Stimulated activated CD4-positive, alpha-beta T cell treated with anti-CD3 and anti-CD28 coated beads, Interleukin-4, amount 100 ng/mL, for 1 hour (primary cell): ENCODE measurements around the gene TLR9.
A peak's percentile ranks its signal among the peaks of the same experiment; 100 is the strongest.

Experiments used
- DNase-seq: peaks from one replicate; pipeline ENCODE4 v3.0.0-alpha.2; 2020

TLR9 gene

GRCh38 chr3:52247409-52248164 lies 22.1 kb upstream of the TLR9 start:
- DNase-seq, result no peak

DNA sequence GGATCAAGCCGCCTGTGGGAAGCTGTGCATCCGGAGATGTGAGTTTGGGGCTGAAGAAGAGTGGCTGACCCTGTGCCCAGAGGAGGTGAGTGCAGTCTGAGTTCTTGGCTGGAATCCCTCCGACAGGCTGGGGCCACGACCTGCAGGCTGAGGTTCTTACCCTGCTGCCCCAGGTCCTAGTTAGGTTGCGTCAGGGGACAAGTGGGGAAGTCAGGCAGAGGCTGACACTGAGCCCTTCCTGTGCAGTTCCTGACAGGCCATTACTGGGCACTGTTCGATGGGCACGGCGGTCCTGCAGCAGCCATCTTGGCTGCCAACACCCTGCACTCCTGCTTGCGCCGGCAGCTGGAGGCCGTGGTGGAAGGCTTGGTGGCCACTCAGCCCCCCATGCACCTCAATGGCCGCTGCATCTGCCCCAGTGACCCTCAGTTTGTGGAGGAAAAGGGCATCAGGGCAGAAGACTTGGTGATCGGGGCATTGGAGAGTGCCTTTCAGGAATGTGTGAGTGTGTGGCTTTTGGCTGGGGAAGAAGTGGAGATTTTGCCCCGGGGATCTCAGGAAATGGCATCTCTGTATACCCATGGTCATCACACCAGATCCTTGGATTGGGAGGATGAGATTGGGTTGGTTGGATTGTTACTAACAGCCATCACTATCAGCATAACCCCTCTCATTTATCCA lies 21.4 kb upstream of the TLR9 start:
- no peak for DNase-seq

DNA sequence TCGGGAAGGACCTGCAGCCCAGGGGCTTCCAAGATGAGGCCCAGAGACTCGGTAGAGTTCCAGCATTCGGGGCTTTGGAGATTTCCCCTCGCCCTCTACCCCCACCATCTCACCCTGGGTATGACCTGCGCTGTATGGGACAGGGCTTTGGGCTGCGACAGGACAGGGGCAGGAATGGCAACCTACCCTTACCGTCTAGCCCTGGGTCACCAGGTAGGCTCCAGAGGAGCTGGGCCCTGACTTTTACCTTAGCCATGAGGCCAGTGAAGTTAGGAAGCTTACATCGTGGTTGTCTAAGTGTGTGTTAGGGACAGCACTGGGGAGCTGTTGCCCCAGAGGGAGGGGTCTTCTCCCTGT lies 20.8 kb upstream of the TLR9 start:
- no peak for DNase-seq

- peak; percentile 60 for DNase-seq
Measured at GRCh38 chr3:52245322-52246263, 20.1 kb upstream of the TLR9 start, which contains the start of gene PPM1M. PPM1M (plus strand) TSS chr3:52245759; CDS start chr3:52245825, 66 bp downstream.

DNA sequence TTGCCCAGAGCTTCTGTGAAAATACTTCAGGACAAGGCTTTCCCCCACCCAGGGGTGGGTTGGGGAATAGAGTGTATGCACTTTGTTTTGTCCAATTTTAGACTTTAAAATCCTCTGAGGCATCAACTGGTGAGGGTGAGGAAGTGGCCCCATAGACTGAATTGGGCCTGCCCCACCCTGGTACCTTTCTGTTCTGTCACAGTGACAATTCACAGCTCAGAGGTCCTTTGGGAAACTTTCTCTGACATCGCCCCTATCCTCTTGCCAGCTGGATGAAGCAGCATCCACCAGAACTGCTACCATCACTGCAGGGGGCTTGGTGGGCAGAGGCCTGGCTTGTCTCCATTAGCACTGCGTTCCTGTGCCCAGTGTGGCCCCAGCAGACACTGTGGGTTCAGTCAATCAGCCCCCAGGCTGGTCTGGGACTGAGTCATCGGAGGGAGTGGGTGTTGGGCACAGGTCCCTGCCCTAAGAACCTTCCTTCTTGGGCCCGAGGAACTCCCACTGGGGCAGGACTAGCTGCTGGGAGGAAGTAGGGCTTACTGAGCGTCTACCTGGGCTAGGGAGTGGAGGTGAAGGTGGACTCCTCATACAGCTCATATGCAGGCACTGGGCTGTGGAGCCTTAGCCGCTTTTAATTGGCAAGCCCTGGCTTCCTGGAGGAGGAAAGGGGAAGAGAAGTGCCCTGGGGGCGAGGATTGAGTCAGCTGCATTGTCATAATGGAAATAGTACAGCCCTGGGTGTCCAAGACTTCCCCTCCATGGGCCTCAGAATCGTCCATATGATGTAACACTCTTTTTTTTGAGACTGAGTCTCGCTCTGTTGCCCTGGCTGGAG lies 18.6 kb upstream of the TLR9 start:
- DNase-seq, result peak; percentile 34

- no peak for DNase-seq
Measured at GRCh38 chr3:52242039-52242438, 16.6 kb upstream of the TLR9 start.

GRCh38 chr3:52240886-52241370 lies 15.5 kb upstream of the TLR9 start:
- DNase-seq, result peak; percentile 1

GRCh38 chr3:52240059-52240885 lies 14.8 kb upstream of the TLR9 start:
- peak; percentile 52 for DNase-seq

DNA sequence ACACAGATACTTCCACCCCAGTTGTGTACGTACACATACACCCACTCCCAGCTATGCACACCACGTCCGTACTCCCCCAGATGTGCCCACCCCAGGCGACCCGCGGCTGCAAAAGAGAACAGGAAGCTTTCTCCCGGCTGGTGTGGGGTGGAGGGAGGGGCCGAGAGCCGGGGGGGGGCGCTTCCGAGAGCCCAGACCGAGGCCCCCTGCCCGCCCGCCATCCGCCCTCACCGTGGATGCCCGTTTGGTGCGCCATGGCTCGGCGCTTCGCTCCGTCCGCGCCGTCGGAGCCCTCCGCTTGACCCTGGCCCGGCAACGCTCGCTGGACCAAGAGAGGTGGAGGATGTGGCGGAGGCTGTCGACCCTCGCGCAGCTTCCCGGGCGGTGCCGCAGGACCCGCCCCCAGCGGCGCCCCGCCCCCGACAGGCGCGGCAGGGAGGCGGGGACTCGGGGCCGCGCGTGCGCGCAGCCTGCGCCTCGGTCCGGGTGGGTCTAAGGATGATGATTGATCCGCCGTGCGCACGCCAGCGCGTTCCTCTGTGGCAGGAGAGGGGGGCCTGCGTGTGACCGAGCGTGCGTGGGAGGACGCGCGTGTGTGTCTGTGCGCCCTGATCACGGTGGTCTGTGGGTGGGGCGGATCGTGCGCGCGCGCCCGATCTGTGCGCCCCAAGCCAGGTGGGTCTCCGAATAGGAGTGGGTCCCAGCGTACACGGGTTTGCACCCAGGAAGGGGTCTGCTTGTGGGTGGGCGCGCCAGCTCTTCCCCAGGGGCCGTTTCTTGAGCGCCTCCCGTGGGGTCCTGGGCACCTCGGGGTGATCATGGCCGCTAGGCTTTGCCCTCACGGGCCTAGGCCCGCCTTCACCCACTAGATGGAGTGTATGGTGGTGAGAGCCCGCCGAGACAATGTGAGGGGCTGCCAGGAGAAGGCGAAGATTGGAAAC lies 13.6 kb upstream of the TLR9 start, which contains the start of gene TWF2:
Gene TWF2 (minus strand): TSS at position 398 of the 941 bp plus-strand sequence. CDS start 142 bp downstream, at position 256.
- peak; percentile 88 for DNase-seq

DNA sequence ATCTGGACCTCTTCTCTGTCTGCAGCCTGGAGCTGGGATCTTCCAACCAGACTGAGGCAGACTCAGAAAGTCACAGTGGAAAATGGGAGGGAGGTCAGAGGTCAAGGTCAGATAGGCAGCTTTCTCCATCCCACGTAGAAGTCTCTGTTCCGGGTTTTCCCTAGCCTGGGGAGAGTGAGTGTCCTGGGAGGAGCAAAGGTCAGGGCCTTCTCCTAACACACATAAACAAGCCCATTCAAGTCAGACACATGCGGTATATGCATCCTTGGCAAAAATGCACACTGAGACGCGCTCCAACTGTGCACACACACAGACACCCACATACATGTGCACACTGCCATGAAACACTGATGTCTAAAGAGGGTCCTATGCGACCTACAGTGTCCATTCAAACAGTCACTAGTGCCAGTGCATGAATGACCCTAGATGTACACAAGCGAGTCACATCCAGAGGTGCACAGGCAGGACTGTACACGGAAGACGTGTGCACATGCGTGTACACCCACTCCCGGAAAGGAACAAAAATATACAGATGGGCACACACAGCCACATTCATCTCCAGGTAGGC lies 12.8 kb upstream of the TLR9 start:
- DNase-seq, result peak; percentile 3

DNA sequence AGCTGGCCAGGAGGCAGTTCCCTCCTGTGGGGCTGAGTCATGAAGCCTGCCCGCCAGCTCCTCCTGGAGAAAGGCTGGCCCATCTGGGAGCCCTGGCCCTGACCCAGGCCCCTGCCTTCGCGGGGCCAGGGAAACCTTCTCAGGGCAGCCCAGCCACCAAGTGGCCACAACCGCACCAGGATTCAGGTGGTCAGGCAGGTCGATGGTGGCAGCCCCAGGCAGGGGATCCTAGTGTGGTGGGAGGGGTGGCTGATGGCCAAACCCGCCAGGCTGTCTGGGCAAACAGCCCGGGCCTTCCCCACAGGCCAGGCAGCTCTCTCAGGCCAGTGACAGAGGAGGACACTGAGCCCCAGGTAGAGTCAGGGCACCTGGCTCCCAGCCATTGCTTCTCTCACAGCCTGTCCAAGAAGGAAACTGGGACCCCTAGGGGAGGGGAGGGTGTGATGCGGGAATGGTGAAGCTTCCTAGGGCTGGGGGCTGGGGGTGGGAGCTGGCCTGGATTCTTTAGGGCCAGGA lies 12.3 kb upstream of the TLR9 start:
- DNase-seq, result no peak

GRCh38 chr3:52237006-52237656 lies 11.7 kb upstream of the TLR9 start:
- DNase-seq, result peak; percentile 1

DNA sequence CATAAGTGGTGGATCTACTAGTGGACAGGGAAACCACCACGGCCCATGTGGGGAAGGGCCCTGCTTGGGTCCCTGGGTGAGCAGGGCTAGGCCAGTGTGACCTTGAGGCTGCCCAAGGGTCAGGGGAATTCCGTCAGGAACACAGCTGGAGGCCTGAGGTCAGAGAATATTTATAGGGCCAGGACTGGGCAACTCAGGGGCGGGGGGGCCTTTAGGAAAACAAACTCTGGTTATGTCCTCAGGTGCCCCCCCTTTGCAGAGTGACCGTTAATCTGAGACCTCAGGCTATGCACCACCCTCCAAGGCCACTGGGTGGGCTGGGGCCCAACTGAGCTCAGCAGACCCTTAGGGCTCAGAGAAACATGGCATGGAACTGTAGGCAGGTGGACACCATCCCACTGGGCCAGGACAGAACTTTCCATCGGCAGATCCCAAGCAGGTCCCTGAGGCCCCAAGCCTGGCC lies 11.0 kb upstream of the TLR9 start:
- no peak for DNase-seq

DNA sequence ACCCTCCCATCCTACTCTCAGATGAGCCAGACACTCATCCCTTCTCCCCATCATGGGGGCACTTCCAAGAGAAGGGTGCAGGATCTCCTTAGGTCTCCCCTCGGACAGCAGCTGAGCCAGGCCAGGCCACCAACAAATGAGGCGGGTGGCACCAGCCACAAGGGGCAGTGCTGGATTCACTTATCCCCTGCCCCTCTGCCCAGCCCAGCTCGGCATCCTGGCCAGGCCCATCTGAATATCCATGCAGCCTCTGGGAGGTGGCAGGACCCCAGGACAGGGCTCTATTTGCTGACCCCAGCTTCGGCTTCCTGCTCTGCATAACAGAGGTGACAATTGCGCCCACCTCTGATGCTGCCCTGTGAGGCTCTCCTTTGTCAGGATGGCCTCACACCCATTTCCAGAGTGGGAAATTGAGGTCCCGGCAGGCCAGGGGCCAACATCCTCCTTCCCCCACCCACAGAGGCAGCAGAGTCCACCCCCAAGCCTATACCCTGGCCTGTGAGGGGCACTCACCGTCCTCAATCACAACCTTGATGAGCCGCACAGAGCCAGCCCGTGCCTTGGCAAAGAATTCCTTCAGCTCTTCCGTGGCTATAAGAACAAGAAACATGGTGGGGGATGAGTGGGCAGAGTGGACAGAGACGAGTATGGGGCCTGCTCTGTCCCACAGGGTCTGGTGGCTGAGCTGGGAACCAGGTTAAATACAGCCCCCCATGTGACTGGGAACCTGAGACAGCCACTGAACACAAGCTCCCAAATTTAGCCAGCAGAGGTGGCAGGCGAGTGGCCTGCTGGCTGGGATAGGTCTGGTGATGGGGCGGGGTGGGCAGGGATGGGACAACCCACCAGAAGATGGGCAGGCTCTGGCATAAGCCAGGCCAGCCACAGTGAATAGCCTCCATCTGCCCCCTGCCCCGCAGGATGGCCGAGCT lies 9.3 kb upstream of the TLR9 start:
- DNase-seq, result no peak

- DNase-seq, result no peak
Measured at GRCh38 chr3:52233968-52234367, 8.5 kb upstream of the TLR9 start.

DNA sequence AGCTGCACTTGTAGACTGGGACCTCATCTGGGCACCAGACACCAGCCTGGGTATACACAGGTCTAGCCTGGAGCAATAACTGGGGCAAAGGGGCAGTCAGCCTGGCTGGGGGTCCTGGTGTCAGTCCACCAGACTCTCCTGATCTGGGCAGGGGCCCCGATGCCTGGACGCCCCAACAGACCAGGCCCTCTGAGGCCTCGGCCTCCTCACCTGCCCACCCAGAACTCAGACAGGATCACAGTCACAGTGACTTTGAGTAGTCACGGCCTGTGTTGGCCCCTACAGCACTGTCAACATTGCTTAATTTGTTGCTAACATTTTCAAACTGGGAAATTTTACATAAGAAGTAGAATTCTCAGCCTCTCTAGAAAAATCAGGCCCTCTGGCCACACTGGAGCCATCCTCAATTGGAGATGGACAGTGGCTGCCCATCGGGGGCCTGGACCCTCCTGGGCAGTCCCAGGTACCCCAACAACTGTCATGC lies 7.7 kb upstream of the TLR9 start:
- no peak for DNase-seq
